ENCODE results near the gene GHRH.

Gene GHRH

GRCh38 chr20:37236462-37236861 is 25.2 kb downstream of the GHRH start:
- no peak for FAIRE-seq

DNA sequence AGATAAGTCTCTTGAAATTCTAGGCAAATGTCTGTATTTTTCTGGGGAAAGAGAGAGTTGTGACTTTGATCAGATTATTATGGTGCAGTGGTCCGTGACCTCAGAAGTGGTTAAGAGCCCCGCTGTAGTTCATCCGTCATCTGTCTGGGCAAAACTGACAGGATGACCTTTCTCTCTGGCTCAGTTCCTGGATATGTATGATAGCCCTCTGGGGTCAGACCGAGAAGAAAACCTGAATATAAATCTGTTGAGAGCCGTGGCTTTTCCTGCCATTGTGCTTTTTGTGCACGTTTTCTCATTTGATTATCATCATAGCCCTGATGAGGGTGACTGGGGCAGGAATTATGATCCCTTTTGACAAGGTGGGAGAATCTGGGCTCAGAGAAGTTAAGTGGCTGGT is 26.5 kb downstream of the GHRH start:
- no peak for FAIRE-seq

DNA sequence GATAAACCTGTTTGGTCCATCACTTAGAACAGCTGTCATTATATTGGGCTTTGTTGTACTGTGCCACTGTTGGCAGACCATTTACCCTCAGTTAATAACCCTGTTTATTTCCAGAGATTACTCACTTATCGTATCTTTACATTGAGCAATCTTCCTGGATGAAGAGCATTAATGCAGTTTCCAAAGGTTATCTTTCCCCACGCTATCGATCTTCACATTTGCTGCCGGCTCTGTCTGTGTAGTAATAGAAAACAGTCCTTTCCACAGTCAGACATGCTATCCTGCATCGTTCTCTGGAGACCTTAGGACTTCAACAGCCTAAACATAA is 27.4 kb downstream of the GHRH start:
- FAIRE-seq, result no peak

- FAIRE-seq, result no peak
Observed at GRCh38 chr20:37233548-37234253, 27.9 kb downstream of the GHRH start.

GRCh38 chr20:37231947-37232630 is 29.5 kb downstream of the GHRH start:
- FAIRE-seq, result no peak

GRCh38 chr20:37230200-37230599 is 31.4 kb downstream of the GHRH start:
- FAIRE-seq, result no peak

GRCh38 chr20:37229357-37229756 is 32.3 kb downstream of the GHRH start:
- FAIRE-seq, result no peak

- no peak for FAIRE-seq
Observed at GRCh38 chr20:37228656-37229055, 33.0 kb downstream of the GHRH start.

DNA sequence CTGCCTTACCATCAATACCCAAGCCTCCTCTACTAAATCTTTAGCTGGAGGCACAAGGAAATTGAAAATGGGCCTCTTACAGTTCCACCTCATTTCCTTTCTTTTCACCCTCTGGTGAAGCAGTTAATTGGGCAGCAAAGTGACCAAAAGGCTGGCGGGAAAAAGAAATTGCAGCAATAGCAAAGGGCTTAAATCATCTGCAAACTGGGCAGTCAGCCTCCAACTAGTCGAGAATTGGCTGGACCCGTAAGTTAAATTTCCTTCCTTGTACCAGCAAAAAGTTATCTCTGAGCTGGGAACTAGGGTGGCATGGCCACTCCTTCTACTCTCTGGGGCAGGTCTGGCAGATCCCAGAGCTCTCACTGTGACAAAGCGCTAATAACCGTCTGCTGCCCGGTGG is 33.5 kb downstream of the GHRH start:
- no peak for FAIRE-seq

- FAIRE-seq, result no peak
Observed at GRCh38 chr20:37226889-37227288, 34.7 kb downstream of the GHRH start.

DNA sequence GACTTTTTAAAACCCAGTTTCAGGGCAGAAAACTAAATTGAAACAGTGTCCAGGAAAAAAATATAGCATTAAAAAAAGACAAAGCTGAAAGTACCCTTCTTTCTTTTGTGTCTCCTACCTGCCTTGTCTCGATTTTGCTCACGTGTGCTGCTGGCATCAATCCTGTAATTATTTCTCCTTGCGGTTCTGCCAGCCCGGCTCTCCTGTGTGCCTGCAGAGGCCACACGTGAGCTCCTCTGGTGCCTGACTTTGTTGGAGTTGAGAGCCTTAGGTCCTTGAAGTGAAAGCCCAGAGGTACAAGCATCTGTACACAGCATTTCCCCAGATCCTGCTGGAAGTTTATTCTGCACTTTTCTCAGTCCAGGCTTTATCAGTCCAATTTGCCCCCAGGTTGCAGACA is 36.5 kb downstream of the GHRH start:
- no peak for FAIRE-seq

DNA sequence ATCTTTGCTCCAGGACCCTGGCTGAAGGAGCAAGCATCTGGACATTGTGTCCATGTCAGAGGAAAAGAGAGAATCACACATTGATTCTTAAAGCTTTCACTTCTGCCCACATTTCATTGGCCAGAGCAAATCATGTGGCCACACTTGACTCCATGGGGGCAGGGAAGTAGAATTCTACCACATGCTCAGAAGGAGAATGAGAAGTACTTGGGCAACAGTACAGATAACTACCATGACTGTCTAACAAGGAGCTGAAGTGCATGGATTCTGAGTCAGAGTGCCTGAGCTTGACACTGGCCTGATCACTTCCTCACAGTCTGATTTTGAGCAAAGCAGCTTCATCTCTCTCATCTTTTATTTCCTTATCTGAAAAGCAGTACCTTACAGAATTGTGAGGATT is 38.6 kb downstream of the GHRH start:
- no peak for FAIRE-seq

- no peak for FAIRE-seq
Observed at GRCh38 chr20:37222086-37222485, 39.5 kb downstream of the GHRH start.

GRCh38 chr20:37220731-37221130 is 40.9 kb downstream of the GHRH start:
- FAIRE-seq, result no peak

GRCh38 chr20:37219751-37220668 is 41.6 kb downstream of the GHRH start:
- no peak for FAIRE-seq

- FAIRE-seq, result no peak
Observed at GRCh38 chr20:37218976-37219375, 42.6 kb downstream of the GHRH start.

GRCh38 chr20:37218441-37218840 is 43.2 kb downstream of the GHRH start:
- no peak for FAIRE-seq

DNA sequence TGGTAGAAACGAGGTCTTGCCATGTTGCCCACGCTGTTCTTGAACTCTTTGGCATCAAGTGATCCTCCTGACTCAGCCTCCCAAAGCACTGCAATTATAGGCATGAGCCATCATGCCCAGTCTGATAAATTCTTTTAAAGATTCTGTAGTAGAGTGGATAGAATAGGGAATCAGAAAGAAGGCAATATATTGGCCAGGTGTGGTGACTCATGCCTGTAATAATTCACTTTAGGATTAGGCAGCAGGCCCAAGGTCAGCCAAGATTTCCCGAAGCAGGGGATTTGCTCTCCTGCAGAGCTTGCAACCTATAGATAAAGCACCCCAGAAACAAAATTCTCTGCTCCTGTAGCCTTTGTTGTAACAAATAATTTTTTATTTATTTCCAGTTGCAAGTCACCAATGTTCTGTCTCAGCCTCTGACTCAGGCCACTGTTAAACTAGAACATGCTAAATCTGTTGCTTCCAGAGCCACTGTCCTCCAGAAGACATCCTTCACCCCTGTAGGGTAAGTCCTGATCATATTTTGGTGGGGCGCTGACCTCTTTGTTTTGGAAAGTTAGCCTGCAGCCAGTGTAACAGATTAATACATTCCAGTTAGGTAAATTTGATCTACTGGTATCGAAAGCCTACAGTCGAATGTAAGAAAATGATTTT is 51.8 kb downstream of the GHRH start:
- no peak for FAIRE-seq

GRCh38 chr20:37209193-37209592 is 52.4 kb downstream of the GHRH start:
- FAIRE-seq, result no peak

DNA sequence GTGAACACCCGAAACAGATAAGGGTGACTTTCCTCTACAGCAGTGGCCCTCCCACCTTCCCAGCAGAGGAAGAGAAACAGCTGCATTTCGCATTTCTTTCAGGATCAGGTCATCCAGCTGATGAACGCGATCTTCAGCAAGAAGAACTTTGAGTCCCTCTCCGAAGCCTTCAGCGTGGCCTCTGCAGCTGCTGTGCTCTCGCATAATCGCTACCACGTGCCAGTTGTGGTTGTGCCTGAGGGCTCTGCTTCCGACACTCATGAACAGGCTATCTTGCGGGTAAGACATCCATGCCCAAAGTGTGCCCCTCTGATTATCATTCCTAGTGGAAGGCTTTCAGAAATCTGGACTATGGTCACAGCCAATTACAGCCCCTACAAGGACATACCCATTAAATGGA is 54.4 kb downstream of the GHRH start:
- no peak for FAIRE-seq

DNA sequence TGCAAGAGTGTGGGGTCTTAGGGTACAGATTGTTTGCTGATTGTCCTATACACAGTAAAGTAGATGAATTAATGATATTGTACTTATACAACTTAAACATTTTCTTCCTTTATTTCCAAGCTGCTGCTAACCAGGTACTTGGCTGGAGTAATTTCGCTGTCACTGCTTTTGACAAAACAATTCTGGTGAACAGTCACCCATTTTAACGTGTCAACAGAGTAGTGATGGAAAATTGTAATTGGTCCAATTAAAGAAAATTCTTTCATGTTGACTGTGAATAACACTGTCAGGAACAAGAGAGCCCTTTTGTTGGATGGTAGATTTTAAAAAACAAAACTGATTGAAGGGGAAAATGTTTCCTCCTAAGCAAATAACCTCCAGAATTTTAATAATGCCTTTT is 55.8 kb downstream of the GHRH start:
- peak; percentile 17 for FAIRE-seq

DNA sequence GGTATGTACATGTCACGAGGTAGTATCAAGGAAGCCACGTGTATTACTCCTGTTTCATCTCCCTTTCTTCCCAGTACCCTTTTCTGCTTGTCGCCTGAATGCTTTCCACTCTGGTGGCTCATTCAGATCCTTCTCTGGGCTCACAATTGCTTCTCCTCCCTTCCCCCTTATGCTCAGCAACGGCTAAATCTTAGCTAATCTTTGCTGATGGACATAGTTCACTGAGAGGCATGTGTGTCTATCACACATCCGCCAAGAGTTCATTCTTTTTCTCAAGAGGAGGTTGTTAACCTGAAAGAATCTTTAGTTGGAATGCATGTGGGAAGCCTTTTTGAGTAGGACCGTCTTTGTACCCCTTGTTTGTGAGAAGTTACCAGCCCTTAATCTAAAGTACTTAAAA is 56.5 kb downstream of the GHRH start:
- FAIRE-seq, result no peak

GRCh38 chr20:37204056-37204455 is 57.6 kb downstream of the GHRH start:
- FAIRE-seq, result no peak
